Mesenteric fat pad (tissue), 1 donor: Measurements from ENCODE around the gene NKD2. TPM values are rescaled to one million over a fixed set of nuclear protein-coding genes. Genes with fewer than 3 reads are reported as not detected.
"Not testable (repeated sequence)": the region's sequence is repeated elsewhere in the genome, so short reads cannot be mapped to it uniquely, and the experiment has no call there.

Experiments used
- DNase-seq: peaks from one replicate; pipeline ENCODE4 v3.0.0-alpha.2; 2020; ENCODE audit warnings: low spot score
- total RNA-seq: library from RNA; stranded (reverse); fragmentation: NEBNext Ultra II Directional; extraction: Animal tissue kit (Norgen Biotek cat#: 25700); gene quantifications from one replicate; pipeline ENCODE4 v1.2.1, GENCODE V29; 2021
- donor health status: DM: yes; HTN: yes; CAD: no.

Gene NKD2
- total RNA-seq, 1 donor from 2014 or later, result 17.1 TPM

DNA sequence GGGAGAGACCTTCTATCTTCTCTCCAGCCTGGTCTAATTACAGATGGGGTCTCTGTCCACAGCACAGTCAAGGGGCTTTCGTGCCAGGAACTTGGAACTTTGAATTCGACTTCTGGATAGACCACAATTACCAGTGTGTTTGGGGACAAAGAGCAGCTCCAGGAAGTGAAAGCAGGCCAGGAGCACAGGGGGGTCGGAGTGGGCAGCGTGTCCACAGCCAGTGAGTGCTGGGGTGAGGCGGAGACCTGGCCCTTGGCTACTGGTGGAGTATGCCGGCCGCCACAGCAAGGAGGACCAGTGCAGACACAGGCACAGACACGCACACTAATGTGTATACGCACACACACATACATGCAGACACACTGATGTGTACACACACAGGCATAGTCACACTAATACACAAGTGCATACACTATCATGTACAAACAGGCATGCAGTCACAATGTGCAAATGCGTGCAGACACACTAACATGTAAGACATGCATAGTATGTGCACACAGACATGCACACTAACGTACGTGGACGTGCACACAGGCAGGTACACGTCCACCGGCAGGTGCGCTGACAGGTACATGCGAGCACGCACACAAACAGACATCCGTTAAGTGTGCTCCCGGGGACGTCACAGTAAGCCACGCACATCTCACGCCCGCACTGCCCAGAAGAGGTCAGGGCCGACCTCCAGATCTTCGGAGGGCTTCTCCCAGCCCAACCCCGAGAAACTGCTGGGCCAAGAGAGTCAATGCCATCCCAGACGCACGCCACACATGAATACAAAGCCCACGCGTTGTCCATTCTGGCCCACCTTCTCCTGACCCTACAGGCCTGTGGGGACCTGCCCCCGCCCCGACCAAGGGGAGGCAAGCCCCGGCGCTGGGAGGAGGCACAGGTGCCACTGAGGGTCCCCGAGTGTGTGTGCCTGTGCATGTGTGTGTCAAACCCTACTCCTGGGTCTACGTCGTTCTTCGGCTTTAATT lies 46.5 kb downstream of the NKD2 start:
- DNase-seq, result no peak

DNA sequence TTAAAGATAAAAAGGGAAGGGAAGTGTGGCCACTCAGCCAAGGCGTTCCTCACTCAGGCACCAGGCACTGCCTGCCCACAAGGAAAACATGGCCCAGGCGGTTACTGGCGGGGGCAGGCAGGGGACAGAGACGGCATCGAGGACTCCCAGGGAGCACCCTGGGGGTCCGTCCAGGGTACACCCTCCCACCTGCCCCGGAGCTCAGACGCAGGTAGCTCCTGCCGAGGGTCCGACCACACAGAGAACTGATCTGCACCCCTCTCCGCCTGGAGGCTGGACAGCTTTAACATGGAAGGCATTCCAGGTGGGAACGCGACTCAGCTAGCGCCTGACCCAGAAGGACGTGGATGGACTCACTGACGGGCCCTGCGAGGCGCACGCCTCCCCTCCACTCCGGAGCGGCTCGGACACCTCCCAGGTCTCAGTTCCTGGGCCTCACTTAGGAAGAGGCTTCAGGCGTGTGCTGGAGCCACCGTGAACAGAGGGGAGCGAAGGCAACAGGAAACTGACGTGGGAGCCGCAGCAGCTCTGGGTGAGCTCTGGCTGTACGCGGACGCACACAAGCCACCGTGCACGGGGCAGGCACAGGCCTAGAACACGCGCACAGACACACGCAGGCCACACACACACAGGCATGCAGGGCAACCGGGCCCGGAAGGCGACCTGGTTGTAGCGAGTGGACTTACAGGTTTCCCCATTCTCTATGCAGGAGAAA lies 47.5 kb downstream of the NKD2 start:
- DNase-seq, result no peak

DNA sequence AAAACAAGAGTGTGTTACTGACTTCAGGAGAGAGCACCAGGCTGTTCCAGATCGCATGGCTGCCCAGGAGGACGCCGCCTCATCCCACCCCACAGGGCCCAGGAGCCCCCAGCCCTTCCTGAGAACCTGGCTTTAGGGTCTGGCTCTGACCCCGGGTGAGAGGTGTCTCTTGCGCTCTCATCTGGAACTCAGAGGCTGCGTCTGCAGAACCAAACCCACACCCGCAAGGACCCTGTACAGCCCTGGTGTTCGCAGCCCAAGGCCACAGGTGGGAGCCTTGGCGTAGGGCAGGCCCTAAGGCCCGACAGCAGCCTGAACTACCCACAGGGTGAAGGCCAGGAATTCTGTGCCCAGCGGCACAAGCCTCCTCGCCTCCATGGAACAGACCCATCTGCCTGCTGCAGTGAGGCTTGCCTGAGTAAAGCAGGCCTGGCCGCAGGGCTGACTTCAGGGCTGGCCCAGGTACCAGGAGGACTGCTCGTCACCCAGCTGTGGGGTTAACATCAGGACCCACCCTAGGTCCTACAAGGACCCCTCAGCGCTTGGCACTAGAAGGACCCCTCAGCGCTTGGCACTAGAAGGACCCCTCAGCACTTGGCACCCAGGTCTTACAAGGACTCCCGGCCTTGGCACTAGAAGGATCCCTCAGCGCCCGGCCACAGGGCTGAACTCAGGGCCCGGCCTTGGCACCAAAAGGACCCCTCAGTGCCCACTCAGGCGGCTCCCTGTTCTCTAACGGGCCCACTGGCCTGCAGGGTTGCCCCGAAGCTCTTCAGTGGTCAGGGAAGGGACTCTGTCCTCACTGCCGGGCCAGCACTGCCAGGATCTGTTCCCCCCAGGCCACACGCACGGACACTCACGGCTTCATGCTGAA lies 48.2 kb downstream of the NKD2 start:
- DNase-seq, result no peak

DNA sequence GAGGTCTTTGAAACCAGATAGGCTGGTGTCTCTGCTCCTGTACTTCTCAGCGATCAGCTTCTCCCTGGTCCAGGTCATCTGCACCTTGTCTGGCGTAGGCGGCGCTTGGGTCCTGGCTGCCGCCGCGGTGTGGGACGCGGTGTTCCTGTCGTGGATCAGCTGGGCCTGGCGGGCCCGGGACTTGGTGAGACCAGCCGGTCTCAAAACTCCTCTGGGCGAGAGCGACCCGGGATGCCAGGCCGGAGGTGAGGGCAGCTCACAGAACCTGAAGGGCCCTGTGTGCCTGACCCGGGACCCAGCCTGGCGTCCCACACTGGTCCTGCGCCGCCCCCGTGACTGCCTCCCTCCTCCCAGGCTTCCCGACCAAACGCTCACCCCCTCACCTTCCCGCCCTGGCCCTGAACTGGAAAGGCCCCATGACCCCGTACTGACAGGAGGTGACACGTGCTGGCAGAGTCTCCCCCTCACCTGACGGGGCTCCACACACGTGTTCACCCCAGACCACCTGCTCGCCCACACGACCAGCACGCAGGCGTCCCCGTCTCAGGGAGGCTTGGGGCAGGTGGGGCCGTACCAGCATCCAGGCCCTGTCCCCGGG lies 49.0 kb downstream of the NKD2 start:
- no peak for DNase-seq

DNA sequence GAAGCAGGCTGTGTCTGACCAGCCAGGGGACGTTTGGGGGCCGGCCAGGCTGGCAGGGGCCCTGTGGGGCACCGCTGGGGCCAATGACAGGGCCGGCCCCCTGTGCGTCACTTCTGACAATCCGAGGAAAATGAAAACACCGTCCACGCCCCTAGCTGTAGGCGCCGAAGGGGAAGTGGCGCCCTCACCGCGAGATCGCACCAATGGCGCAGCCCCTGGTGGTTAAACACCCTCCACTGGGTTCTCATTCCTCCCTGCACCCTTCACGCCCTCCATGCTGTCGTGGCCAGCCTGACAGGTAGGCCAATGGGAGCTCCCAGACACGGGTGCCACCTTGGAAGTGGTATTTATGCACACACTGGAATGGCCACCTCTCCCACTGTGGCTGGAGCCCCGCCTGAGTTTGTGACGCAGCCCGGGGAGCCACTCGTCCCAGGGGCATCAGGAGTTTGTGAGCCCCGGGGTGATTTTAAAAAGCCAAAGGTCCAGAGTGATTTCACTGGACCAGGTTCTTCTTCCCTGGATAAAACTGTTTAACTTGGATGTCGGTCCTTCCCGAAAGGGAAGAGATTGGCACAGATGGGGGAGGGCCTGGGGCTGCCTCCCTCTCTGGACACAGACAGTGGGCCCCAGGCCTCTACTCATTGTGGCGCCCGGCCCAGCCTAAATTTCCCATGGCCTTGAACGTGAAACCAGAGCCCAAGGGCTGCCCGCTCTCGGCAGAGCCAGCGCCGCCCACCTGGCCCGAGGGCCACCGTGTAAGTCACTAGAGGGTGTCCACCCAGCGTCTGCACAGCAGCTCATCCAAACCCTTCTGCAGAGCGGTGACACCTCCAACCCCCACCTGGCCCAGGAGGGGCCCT lies 49.7 kb downstream of the NKD2 start:
- no peak for DNase-seq

DNA sequence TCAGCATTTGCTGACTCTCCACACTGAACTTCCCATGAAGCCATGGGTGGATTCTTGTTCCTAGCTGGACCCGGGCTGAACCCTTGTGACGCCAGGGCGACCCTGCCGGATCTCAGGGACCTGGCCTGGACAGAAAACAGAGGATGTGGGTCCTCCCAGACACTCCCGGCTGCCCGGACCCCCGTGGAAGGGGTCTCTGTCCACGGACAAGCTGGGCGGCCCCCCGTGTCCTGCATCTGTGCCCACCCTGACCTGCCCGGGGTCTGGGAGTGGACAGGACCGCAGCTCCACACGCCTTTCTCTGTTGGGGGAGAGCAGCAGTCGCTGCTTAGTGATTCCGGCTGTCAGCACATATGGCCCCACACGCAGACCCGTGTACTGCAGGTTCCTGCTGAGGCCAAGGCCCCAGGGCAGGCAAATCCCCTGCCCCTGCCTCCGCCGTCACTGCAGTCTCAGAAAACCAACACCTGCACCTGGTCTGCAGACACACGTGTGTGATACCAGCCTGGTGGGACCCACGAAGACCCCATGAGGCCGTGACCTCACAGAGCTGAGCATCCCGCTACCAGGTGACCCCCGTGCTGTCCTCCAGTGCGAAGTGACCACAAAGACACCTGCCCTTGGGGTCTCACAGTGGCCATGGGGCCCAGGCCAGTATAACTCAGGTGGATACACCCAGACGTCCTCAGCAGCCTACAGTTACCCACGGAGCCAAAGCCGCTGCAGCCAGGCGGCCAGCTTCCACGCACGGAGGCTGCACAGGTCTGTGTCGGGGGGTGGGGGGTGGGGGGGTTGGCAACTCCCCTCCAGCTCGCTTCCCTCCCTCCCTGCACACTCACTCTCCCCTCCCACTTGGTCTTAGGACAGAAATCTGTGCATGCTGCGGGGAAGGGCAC lies 50.6 kb downstream of the NKD2 start:
- DNase-seq, result no peak

DNA sequence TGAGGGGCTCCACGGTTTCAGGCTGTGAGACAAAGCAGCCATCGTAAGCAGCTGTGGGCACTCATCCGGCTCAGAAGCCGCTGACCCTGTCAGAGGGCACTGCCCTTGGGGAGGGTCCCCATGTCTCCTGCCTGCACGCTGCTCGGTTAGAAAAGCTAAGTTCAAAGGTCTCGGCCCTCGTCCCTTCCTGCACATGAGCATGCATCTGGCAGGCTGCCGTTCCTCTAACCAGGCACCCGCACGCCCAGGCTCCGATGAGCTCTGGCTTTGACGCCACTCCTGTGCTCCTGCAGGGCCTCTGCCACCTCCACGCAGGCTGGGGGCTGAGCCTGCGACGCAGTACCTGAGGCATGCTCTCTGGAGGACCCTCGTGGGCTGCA lies 51.3 kb downstream of the NKD2 start:
- no peak for DNase-seq

DNA sequence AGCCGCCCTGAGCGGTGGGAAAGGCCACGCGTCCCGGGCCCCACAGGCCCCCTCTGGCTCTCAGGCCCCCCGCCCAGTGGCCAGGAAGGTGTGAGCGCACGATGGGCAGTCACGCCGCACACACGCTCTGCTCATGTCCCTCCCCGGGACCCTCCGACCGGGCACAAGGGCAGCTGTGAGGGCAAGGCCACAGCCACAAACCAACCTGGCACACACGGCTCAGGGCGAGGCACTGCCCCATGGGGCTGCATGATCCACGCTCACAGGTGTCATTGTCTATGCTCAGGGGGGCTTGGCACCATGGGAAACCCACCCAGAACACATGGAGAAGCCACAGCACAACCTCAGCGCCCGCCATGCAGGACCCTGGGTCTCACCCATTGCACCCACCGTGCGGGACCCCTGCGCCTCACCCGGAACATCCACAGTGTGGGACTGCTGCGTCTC lies 52.0 kb downstream of the NKD2 start:
- no peak for DNase-seq

DNA sequence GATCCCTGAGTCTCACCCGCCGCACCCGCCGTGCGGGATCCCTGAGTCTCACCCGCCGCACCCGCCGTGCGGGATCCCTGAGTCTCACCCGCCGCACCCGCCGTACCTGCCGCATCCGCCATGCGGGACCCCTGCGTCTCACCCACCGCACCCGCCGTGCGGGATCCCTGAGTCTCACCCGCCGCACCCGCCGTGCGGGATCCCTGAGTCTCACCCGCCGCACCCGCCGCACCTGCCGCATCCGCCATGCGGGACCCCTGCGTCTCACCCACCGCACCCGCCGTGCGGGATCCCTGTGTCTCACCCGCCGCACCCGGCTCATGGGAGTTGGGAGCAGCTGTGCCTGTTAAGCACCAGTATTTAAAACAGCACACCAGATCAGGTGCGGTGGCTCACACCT lies 52.7 kb downstream of the NKD2 start:
- not testable (repeated sequence) for DNase-seq

DNA sequence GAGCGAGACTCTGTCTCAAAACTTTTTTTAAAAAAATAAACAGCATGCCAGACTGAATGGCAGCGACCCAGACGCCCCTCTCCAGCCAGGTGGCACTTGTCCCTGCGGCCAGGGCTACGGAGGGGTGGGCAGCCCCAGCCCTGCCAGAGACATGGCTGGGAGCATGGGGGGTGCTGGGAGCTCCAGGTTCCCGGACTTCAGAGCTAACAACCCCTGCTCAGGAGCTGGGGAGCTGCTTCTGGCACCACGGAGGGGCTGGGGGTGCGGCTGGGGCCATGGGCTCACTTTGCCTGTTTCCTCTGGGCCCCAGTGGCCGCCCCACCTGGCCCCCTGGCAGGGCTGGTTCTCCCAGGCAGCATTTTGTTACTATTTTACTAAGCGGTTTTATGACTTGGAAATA lies 53.3 kb downstream of the NKD2 start:
- DNase-seq, result no peak

DNA sequence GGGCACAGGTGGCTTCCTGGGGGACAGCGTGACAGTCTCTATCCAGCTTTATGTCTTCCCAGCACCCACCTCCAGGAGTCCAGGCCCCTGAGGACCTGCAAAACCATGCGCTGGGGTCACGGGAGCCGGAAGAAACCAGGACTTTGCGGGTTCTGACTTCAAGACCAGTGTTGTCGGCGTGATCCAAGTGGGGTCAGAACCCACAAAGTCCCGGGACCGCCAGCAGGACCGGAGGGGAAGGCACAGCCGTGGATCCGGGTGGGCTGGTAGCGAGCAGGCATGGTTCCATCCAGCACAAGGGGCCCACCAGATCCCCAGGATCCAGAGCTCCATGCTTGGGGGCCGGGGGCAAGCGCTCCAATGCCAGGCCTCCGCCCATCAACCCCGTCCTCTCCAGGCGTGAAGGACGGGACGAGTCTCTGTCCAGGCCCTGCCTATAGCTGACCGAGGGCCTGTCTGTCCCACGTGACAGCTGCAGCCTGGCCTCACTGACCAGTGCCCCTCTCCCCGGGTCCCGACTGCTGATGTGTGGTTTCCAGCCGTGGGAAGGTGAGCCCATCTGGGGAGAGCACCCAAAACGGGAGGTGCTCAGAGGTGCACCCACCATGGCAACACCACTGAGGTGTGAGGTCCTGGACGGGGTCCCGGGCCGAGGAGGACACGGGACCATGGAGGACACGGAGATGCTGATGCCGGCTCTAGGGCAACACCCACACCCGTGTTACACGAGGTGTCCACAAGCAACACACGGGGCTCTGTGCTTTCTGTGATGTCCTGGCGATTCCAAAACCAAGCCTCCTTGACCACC lies 54.4 kb downstream of the NKD2 start:
- DNase-seq, result no peak

DNA sequence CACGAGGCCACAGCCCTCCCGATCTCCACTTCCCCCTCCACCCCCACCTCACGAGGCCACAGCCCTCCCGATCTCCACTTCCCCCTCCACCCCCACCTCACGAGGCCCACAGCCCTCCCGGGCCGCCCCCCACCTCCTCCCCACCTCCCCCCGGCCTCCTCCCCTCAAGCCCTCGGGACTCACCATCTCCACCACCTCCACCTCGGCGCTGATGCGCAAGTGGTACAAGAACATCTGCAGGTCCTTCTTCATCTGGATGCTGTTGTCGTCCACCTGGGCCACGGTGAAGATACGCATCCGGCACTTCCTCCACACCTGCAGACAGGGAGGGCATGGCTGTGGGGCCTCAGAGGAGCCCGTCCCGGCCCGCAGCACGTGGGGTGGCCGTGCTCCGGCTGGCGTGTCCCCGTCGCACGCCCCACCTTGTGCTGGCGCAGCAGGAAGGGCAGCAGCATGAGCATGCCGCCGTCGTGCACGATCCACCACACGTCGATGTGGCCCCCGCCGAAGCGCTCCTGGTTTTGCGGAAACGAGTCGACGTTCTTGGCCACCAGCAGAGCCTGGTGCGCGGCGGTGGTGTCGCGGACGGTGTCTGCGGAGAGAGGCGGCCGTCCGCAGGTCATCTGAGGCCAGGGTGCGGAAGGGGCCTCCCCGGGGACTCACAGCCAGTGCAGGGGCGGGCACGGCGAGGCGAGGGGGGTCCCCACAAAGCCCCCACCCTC lies 55.2 kb downstream of the NKD2 start:
- no peak for DNase-seq

DNA sequence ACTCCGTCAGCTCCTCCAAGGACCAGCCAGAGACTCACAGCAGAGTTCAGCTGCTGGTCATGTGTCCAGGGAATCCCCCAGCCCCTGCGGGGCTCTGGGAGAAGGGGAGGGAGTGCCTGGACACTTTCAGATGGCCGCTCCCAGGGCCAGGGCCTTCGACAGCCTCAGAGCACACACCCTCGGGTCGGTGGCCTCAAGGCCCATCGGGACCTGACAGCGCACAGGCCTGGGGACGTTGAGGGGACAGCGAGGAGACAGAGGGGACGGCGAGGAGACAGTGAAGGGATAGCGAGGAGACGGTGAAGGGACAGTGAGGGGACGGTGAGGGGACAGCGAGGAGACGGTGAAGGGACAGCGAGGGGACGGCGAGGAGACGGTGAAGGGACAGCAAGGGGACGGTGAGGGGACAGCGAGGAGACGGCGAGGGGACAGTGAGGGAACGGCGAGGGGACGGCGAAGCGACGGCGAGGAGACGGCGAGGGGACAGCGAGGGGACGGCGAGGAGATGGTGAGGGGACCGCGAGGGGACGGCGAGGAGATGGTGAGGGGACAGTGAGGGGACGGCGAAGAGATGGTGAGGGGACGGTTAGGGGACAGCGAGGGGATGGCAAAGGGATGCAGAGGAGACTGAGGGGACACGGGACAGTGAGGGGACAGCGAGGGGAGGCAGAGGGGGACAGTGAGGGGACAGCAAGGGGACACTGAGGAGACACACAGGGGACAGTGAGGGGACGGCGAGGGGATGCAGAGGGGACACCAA lies 56.0 kb downstream of the NKD2 start:
- no peak for DNase-seq

DNA sequence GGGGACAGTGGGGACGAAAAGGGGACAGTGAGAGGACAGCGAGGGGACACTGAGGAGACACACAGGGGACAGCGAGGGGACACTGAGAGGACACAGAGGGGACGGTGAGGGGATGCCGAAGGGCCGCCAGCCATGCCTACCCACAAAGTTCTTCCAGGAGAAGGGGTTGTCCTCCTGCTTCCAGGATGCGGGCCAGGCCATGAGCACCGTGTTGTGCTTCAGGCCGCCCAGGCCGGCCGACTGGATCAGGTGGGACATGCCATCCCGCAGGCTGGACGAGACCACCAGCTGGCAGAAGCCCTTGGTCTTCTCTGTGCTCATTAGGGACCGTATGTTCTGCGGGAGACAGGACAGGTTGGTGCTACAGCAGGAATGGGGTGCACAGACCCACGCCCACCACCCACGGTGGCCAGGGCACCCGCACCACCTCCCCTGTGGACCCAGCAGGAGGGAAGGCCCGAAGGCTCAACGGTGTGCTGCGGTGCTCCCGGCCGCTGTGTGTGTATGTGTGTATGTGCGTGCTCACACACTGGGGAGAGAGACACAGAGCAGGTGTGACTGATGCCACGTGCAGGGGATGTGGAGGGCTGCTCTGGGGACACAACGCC lies 56.6 kb downstream of the NKD2 start:
- DNase-seq, result no peak

DNA sequence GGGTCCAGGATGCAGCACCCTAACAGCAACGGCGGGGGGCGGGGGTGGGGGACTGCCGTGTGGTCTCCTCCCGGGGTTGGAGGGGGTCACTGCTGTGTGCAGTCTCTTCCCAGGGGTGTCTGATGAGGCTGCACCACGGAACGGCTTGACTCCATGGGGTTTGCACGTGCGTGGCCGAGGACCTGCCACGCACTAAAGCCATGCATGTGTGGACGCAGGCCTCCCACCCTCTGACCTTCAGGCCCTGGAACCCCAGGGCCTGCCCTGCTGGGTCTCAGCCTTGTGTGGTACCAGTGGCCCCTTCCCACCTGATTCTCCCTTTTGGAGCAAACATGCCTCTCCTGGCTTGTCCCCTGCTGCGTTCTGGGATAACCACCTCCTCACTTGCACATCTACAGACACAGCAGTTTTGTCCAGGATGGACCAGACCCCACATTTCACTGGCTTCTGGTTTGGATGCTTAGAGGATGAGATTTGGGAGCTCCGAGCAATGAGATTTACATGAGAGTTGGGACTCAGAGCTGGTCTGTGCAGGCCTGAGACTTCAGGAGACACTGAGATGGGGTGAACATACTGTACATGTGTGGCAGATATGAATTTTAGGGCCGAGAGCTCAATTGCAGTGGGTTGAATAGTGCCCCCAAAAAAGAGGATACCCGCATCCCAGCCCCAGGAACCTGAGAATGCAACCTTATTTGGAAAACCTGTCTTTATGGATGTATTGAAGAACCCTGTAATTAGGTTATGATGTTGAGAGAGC lies 57.5 kb downstream of the NKD2 start:
- DNase-seq, result no peak

DNA sequence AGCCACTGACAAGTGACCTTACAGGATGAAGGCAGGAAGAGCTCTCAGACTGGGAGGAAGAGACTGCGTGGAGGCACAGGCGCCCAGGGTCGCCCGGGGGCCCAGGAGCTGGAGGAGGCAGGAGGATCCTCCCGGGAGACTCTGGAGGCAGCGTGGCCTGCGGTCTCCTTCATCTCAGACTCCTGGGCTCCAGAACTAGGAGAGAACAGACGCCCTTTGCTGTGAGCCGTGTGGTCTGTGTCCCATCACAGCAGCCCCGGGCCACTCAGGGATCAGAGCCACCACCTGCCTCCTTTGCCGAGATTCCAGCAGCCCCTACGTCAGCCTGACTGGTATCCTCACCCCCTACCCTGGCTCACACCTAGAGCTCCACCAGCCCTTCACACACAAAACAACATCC lies 58.1 kb downstream of the NKD2 start:
- no peak for DNase-seq
